ENCODE data around the gene DHRS13. TPM values are rescaled to one million over a fixed set of nuclear protein-coding genes. Genes with fewer than 3 reads are reported as not detected.

DHRS13 gene, protein sequence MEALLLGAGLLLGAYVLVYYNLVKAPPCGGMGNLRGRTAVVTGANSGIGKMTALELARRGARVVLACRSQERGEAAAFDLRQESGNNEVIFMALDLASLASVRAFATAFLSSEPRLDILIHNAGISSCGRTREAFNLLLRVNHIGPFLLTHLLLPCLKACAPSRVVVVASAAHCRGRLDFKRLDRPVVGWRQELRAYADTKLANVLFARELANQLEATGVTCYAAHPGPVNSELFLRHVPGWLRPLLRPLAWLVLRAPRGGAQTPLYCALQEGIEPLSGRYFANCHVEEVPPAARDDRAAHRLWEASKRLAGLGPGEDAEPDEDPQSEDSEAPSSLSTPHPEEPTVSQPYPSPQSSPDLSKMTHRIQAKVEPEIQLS
- 11.8 TPM for total RNA-seq

- Histone ChIP-seq H3K4me1 (peaks cover 49% of the 10 kb centered on the region), H3K4me3 (peak within 1 kb of the TSS; percentile 65 to 69), H3K27ac (peak within 1 kb of the TSS; percentile 89), H3K27me3 (no peaks in the 10 kb centered on the region), H3K36me3 (peaks cover 0 to 15% of the 10 kb centered on the region in 2 donors), H3K9me3 (no peaks in the 10 kb centered on the region)
- no peak for DNase-seq (ENCODE audit: extremely low spot score in 2 of 2)
- intact Hi-C loops (cut with DNase I): no loop called here
- TF ChIP-seq POLR2AphosphoS5 (IDR thresholded peaks at IDR 0.05; ENCODE audit: insufficient read depth in 1 of 2, low read depth in 1 of 2): no peak
- peak; percentile 68 to 91 (median 78) for TF ChIP-seq CTCF (IDR thresholded peaks at IDR 0.05)
- TF ChIP-seq POLR2A (IDR thresholded peaks at IDR 0.05): no peak
Observed at GRCh38 chr17:28902819-28903545, at the start of gene DHRS13. Gene DHRS13 (minus strand): TSS chr17:28903079. CDS start chr17:28902944, 135 bp downstream.

GRCh38 chr17:28951991-28952975 is 49.4 kb upstream of the DHRS13 start:
- TF ChIP-seq CTCF (IDR thresholded peaks at IDR 0.05) (no peak), POLR2A (IDR thresholded peaks at IDR 0.05) (peak in 1 of 2 donors; percentile 45), POLR2AphosphoS5 (IDR thresholded peaks at IDR 0.05; ENCODE audit: insufficient read depth in 1 of 2, low read depth in 1 of 2) (peak; percentile 81 to 99)
- Histone ChIP-seq H3K9me3 (no peaks in the 10 kb centered on the region), H3K27ac (peak overlapping the region; percentile 96), H3K4me1 (peaks cover 27% of the 10 kb centered on the region), H3K36me3 (no peaks in the 10 kb centered on the region), H3K4me3 (peak overlapping the region; percentile 80 to 96), H3K27me3 (no peaks in the 10 kb centered on the region)
- peak; percentile 99 to 100 for DNase-seq (ENCODE audit: extremely low spot score in 2 of 2)
- intact Hi-C loops (cut with DNase I): no loop called here

DNA sequence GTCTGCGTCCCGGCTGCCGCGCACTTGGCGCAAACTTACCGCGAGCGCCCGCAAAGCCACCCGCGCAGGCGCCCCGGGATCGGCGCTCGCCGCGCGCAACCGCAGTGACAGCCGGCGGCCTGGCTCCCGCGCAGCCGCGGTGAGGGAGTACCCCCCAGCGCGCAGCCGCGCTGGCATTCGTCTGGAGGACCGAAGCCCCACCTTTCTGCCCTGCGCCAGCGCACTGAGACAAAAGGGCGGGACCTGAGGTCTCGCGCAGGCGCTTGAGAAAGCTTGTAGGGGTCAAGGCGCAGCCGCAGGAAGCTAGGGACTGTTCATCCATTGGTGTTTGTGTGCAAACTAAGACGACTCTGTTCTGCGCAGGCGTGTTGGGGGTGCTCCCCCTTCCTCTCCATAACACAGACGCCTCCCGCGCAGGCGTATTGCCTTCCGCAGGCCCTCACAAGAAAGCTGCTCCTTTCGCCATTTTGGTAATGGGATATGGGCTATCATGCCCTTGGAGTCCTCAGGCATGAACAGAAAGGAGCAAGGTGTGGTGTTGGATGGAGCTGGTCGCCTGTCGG is 48.6 kb upstream of the DHRS13 start, which contains the start of gene PHF12:
TSS of gene PHF12 (minus strand) at position 91 of the 563 bp plus-strand sequence. CDS start 558 bp downstream, outside the sequence.
- Histone ChIP-seq H3K9me3 (no peaks in the 10 kb centered on the region), H3K4me1 (peaks cover 35% of the 10 kb centered on the region), H3K4me3 (peak within 1 kb of the TSS; percentile 80 to 96), H3K27me3 (no peaks in the 10 kb centered on the region), H3K27ac (peak within 1 kb of the TSS; percentile 96), H3K36me3 (no peaks in the 10 kb centered on the region)
- peak; percentile 86 to 93 for TF ChIP-seq POLR2AphosphoS5 (IDR thresholded peaks at IDR 0.05; ENCODE audit: insufficient read depth in 1 of 2, low read depth in 1 of 2)
- peak in 1 of 2 donors; percentile 89 for TF ChIP-seq POLR2A (IDR thresholded peaks at IDR 0.05)
- TF ChIP-seq CTCF (IDR thresholded peaks at IDR 0.05): no peak
- intact Hi-C loops (cut with DNase I): no loop called here
- DNase-seq (ENCODE audit: extremely low spot score in 2 of 2): peak; percentile 100

DNA sequence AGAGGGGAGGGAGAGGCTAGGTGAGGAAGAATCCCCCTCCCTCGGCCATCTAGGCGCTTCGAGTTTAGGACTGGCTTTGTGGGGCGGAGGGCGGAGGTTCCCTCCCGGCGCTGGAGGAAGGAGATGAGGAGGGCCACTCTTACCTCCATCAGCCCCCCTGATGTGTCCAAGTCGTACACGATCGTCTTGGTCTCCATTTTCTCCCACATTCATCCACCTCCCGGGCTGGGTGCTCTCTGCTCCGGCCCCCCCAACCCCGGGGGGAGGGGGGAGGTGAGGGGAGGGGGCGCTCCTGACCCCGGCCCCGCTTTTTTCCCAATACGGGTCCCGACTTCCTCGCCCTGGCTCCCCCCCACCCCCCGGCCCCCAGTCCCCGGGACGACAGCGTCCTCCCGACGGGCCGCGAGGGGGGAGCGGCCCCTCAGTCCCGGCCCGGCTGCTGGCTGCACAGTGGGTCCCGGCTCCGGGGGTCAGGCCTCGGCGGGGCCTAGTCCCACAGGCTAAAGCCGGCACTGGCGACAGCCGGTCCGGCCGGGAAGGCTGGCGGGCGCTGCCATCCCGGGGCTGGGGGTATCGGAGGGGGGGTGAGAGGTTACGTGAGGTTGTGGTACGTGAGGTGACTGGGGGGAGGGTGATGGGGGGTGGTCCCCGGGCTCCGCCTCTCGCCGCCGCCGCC is 48.0 kb upstream of the DHRS13 start:
- peak overlapping the region; percentile 95 for H3K27ac ChIP-seq
- no peaks in the 10 kb centered on the region for H3K27me3 ChIP-seq
- intact Hi-C loops (cut with DNase I): no loop called here
- TF ChIP-seq POLR2AphosphoS5 (IDR thresholded peaks at IDR 0.05; ENCODE audit: insufficient read depth in 1 of 2, low read depth in 1 of 2) (no peak), CTCF (IDR thresholded peaks at IDR 0.05) (no peak), POLR2A (IDR thresholded peaks at IDR 0.05) (no peak)
- H3K4me3 ChIP-seq: peak overlapping the region; percentile 66 to 96
- no peaks in the 10 kb centered on the region for H3K9me3 ChIP-seq
- peaks cover 41% of the 10 kb centered on the region for H3K4me1 ChIP-seq
- no peak for DNase-seq (ENCODE audit: extremely low spot score in 2 of 2)
- H3K36me3 ChIP-seq: no peaks in the 10 kb centered on the region

Data from vagina (tissue), 2 donors.